GM12873 (cell line): ENCODE data around the gene ATG7.
A peak's percentile ranks its signal among the peaks of the same experiment; 100 is the strongest.

Source experiments
- TF ChIP-seq, protein P1 (sequence below): IDR thresholded peaks from 2 replicates; pipeline ENCODE4 v1.5.1; 2012; ENCODE audit warnings: low read depth, mild to moderate bottlenecking, moderate library complexity, low read length, control low read depth; ENCODE audit not compliant: insufficient read depth; ENCODE audit errors: missing control alignments

The ATG7 gene, protein sequence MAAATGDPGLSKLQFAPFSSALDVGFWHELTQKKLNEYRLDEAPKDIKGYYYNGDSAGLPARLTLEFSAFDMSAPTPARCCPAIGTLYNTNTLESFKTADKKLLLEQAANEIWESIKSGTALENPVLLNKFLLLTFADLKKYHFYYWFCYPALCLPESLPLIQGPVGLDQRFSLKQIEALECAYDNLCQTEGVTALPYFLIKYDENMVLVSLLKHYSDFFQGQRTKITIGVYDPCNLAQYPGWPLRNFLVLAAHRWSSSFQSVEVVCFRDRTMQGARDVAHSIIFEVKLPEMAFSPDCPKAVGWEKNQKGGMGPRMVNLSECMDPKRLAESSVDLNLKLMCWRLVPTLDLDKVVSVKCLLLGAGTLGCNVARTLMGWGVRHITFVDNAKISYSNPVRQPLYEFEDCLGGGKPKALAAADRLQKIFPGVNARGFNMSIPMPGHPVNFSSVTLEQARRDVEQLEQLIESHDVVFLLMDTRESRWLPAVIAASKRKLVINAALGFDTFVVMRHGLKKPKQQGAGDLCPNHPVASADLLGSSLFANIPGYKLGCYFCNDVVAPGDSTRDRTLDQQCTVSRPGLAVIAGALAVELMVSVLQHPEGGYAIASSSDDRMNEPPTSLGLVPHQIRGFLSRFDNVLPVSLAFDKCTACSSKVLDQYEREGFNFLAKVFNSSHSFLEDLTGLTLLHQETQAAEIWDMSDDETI

DNA sequence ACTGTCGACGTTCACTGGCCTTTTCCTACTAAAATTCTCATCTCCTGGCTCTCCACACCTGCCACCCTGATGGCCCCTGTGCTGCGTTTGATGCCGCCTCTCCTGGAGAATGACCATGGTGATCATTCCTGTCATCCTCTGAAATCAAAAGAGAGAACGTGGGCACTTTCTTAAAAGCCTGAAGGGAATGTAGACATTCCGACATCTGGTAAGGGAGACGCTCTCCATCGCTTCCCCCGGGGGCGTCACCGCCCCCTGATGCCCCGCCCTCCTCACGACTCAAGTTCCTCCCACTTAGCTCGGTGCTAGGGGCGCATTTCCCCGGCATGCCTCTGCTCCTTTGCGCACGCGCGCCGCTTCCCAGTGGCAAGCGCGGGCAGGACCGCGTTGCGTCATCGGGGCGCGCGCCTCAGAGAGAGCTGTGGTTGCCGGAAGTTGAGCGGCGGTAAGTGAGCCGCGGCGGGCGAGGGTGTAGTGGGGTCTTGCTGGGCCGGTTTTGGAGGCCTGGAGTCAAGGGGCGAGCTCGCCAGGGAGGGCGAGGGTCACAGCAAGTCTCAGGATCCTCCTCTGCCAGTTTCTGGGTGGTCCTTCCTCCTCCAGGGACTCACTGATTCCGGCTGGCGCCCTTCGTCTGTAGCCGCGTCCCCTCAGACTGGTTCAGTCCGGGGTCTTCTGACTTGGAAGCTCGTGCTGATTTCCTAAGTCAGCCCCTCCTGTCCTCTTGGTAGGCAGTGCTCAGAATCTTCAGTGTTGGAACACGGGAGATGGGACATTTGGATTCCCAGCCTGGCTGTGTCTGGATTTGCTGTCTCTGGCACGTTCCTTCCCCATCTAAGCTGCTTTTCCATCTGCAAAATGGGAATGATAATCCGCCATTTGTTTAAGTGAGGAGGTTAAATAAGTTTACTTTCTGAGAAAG, at the start of gene ATG7:
TSS of gene ATG7 (plus strand) at position 412 of the 919 bp plus-strand sequence. CDS start 26,299 bp downstream, outside the sequence.
- TF ChIP-seq, protein P1, sequence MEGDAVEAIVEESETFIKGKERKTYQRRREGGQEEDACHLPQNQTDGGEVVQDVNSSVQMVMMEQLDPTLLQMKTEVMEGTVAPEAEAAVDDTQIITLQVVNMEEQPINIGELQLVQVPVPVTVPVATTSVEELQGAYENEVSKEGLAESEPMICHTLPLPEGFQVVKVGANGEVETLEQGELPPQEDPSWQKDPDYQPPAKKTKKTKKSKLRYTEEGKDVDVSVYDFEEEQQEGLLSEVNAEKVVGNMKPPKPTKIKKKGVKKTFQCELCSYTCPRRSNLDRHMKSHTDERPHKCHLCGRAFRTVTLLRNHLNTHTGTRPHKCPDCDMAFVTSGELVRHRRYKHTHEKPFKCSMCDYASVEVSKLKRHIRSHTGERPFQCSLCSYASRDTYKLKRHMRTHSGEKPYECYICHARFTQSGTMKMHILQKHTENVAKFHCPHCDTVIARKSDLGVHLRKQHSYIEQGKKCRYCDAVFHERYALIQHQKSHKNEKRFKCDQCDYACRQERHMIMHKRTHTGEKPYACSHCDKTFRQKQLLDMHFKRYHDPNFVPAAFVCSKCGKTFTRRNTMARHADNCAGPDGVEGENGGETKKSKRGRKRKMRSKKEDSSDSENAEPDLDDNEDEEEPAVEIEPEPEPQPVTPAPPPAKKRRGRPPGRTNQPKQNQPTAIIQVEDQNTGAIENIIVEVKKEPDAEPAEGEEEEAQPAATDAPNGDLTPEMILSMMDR: peak; percentile 1

DNA sequence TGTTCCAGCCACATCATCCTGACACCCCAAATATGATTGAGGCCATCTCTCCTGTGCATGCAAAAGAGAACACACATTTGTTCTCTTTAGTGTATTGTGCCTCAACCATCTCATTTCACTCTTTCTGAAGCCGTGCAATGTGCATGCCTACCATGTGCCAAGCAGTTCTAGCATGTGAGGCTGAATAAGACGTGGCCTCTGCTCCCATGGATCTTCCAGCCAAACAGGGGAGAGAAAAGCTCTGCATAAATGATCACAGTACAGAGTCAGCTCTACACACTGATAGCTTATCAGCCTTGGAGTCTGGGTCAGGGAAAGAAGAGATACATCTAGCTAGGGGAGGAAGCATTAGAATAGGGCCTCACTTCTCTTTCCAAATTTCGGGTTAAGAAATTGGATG, 48.2 kb upstream of the ATG7 start:
- TF ChIP-seq, protein P1: no peak

DNA sequence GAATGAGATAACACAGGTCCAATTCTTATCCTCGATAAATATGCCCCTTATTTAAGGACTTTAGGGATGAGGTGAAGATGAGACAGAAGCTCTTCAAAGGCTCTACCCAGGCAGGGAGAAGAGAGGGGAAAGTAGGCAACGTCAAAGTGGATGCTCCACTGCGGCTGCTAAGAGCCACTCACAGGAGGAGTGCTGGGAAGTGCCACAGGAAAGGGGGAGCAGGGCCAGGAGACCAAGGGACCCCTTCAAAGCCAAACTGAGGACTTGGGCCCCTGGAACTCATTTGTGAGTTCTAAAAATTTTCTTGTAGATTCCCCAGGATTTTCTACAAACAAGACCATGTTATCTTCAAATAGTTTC, 47.3 kb upstream of the ATG7 start:
- TF ChIP-seq, protein P1: no peak

DNA sequence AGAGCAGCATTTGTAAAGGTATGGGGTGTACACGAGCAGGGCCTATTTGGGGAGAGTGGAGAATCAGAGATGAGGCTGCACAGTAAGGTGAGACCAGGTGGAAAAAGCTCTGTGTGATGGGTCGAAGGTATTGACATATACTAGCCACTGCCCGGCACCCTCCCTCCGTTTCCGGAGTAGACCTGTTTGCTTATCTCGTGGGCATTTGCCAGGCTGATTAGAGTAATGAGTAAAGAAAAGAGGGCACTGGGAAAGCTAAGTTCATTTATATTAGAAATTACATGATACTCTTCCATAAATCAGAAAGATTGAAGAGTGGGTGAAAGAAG, 46.2 kb upstream of the ATG7 start:
- TF ChIP-seq, protein P1: no peak

DNA sequence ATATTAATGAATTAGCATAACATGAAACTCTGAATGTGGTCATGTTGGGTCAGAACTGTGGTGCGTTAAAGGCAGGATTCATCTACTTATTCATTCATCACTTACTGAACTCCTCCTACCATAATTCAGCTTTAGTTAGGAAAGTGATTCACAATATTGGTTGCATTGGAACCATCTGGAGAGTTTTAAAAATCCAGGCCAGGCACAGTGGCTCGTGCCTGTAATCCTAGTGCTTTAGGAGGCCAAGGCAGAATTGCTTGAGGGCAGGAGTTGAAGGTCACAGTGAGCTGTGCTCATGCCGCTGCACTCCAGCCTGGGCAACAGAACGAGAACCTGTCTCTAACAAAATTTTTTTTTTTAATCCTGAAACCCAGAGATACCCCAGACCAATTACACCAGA, 44.2 kb upstream of the ATG7 start:
- TF ChIP-seq, protein P1: no peak

DNA sequence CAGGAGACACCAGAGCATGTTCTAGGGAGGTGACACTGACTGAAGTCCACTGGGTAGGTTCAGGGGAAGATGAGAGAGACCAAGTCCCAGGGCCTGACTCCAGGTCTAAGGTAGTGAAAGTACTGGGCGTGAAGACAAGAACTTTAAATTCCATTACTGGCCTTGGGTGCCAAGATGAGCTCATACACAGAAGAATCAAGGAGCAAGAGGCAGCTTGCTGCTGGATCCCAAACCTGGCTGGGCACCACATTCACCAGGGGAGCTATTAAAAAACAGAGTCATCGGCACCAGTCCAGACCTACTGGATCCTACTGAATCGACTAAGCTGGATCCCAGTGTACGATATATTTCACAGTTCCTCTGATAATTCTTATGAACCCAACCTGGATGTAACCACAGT, 42.1 kb upstream of the ATG7 start:
- TF ChIP-seq, protein P1: no peak

DNA sequence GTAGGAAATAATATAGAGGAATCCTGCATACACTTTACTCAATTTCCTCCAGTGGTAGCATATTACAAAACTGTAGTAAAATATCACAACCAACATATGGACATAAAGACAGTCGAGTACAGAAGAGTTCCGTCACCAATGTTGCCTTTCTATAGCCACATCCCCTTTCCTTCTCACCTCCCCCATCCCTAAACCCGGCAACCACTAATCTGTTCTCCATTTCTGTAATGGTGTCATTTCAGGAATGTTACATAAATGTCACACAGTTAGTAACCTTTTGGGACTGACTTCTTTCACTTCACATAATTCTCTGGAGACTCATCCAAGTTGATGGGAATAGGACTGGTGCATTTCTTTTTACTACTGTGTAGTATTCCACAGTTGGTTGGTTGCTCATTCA, 41.4 kb upstream of the ATG7 start:
- TF ChIP-seq, protein P1: no peak
